Hippocampal formation (tissue), 2 donors: Measurements from ENCODE around the gene SERPINE1.
"Not testable (repeated sequence)": the region's sequence is repeated elsewhere in the genome, so short reads cannot be mapped to it uniquely, and the experiment has no call there.

Experiments used
- DNase-seq, 2 donors: peaks; one replicate each; lab custom pipeline; 2025; lab: John Stamatoyannopoulos, UW

SERPINE1 gene

DNA sequence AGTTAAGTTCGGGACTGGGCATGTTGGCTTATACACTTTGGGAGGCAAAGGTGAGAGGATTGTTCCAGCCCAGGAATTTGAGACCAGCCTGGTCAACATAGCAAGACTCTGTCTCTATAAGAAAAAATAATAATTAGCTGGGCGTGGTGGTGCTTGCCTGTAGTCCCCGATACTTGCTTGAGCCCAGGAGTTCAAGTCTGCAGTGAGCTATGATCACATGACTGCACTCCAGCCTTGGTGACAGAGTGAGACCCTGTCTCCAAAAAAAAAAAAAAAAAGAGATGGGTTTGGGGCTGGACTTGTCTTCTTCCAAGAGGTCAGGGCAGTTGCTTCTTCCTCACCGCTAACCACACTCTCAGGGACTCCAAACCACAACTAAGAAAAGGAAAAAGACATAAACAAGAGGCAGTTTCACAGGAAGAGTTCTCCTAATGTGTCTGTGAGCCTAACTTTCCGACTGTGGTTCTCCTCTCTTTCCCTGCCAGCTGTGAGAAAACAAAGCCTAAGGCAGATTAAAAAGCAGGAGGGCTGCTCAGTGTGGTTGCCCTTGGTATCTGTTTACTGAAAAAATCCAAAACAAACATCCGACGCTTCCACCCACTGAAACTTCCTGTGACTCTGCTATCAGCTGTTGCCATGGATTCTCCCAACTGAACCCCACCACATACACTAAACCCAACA, 2.4 kb upstream of the SERPINE1 start:
- no peak for DNase-seq

GRCh38 chr7:101125989-101126650, 784 bp upstream of the SERPINE1 start:
- peak in 1 of 2 donors; percentile 12 for DNase-seq

DNA sequence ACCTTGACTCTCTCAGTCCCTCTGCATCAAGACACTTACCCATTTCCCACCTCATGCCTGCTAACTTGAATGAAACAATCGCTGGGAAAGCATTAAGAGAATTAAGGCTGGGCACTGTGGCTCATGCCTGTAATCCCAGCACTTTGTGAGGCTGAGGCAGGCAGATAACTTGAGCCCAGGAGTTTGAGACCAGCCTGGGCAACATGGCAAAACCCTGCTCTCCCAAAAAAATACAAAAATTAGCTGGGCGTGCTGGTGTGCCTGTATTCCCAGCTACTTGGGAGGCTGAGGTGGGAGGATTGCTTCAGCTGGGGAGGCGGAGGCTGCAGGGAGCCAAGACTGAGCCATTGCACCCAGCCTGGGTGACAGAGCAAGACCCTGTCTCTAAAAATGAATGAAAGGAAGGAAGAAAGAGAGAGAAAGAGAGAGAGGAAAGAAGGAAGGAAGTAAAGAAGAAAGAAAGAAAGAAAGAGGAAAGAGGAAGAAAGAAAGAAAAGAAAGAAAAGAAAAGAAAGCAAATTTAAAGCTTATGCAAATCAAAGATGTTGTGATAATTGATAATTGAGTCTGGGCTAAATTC, 646 bp downstream of the SERPINE1 start:
- DNase-seq = no peak

DNA sequence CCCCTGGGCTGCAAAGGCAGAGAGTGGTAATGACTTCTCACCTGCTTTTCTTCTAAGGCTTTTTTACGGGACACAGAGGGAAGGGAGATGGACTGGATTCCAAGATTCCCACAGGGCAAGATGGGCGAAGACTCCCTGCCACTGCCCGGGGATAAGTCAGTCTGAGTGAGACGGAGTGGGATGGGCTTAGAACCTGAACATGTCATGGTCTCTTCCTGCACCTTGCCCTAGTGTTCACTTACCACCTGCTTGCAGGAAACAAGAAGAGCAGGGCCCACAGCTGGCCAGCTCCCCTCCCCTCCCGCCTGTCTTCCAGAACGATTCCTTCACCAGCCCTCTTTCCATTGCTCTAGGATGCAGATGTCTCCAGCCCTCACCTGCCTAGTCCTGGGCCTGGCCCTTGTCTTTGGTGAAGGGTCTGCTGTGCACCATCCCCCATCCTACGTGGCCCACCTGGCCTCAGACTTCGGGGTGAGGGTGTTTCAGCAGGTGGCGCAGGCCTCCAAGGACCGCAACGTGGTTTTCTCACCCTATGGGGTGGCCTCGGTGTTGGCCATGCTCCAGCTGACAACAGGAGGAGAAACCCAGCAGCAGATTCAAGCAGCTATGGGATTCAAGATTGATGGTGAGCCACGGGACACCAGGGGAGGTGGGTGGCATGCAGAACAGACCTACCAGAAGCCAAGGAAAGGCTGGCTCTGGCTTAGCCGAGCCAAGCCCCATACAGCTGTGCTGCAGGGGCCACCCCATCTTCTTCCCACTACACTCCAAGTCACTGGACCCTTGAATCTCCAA, 1.3 kb downstream of the SERPINE1 start:
- DNase-seq = no peak

DNA sequence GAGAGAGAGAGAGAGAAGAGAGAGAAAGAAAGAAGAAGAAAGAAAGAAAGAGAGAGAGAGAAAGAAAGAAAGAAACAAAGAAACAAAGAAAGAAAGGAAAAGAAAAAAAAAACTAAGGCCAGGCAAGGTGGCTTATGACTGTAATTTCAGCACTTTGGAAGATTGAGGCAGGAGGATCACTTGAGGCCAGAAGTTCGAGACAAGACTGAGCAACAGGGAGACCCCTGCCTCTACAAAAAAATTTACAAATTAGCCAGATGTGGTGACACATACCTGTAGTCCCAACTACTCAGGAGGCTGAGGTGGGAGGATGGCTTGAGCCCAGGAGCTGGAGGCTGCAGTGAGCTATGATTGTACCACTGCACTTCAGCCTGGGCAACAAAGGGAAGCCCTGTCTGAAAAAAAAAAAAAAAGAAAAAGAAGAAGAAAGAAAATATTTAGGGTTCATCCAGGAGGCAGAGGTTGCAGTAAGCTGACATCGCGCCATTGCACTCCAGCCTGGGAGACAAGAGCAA, 2.8 kb downstream of the SERPINE1 start:
- DNase-seq = no peak

DNA sequence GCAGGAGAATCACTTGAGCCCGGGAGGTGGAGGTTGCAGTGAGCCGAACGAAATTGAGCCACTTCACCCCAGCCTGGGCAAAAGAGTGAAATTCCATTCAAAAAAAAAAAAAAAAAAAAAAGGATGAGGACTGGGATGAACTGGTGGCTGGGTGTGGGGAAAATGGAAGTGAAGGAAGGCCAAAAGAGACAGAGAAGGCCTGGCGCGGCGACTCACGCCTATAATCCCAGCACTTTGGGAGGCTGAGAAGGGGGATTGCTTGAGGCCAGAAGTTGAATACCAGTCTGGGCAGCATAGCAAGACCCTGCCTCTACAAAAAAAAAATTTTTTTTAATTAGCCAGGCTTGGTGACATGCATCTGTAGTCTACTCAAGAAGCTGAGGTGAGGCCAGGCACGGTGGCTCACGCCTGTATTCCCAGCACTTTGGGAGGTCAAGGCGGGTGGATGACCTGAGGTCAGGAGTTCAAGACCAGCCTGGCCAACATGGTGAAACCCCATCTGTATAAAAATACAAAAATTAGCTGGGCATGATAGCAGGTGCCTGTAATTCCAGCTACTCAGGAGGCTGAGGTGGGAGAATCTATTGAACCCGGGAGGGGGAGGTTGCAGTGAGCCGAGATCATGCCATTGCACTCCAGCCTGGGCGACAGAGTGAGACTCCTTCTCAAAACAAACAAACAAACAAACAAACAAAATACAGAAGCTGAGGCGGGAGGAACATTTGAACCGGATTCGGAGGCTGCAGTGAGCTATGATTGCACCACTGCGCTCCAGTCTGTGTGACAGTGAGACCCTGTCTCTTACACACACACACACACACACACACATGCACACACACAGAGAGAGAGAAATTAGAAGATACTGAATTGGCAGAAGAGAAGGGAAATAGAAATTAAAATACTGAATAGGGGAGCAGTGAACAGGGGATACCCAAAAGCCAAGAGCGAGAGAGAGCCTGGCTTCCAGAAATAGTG, 6.0 kb downstream of the SERPINE1 start:
- not testable (repeated sequence) for DNase-seq

GRCh38 chr7:101133621-101134398, 6.9 kb downstream of the SERPINE1 start:
- DNase-seq = no peak

DNA sequence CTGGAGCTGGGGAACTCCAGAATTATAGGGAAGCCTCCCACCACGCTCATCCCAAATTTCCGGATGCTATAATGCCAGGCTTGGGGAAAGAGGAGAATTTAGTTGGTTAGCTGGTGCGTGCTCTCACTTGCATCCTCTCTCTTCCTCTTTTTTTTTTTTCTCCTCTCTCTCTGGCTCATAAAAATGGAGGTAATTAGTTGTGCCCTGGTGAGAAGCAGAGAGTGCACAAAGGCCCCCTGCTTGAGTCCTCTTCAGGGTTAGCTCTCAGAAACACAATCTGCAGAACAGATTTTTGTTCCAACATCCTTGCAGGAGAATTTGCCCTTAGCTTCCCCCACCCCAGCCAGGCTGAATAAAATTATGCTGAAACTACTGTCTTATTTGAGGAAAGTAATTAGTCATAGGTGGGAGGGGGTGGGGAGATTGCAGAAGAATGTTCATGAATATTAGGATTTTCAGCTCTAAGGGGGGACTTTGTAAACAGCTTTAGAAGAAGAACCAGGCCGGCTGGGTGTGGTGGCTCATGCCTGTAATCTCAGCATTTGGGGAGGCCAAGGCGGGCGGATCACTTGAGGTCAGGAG, 7.6 kb downstream of the SERPINE1 start:
- DNase-seq = no peak

- no peak for DNase-seq
These were observed 10.8 kb downstream of the SERPINE1 start for GRCh38 chr7:101137651-101138212.

- no peak for DNase-seq
These were observed 11.4 kb downstream of the SERPINE1 start for GRCh38 chr7:101138213-101138870.

GRCh38 chr7:101140339-101140699, 13.4 kb downstream of the SERPINE1 start:
- DNase-seq = no peak

- DNase-seq = no peak
These were observed 14.0 kb downstream of the SERPINE1 start for GRCh38 chr7:101140746-101141382.

DNA sequence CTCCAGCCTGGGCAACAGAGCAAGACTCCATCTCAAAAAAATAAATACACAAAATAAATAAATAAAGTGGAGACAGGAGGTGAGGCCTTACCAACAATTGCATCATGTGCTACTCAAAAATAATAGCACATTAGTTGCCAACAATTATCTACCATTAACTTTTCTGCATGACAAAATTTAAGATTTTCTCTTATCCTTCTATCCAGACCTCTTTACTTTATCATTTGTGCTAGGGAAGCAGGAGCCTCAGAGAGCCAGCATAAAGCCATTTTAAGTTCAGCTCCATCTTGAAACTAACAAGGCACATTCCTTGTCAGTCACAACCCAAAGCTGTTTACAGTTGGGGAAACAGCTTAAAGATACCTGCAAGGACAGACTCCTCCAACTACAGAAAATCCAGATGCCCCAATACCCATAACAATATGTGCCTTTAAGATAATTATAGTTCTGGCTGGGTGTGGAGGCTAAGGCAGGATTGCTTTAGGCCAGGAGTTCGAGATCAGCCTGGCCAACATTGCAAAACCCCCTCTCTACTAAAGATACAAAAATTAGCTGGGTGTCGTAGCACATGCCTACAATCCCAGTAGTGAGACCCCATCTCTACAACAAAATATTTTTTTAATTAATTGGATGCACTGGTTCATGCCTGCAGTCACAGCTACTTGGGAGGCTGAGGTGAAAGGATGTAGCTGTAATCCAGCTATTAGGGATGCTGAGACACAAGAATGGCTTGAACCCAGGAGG, 25.2 kb downstream of the SERPINE1 start:
- DNase-seq = no peak

GRCh38 chr7:101153969-101154692, 27.2 kb downstream of the SERPINE1 start, which contains the start of gene AP1S1:
TSS of gene AP1S1 (plus strand) at chr7:101154476. CDS start at chr7:101154515, 39 bp downstream.
- peak; percentile 85 to 89 for DNase-seq

DNA sequence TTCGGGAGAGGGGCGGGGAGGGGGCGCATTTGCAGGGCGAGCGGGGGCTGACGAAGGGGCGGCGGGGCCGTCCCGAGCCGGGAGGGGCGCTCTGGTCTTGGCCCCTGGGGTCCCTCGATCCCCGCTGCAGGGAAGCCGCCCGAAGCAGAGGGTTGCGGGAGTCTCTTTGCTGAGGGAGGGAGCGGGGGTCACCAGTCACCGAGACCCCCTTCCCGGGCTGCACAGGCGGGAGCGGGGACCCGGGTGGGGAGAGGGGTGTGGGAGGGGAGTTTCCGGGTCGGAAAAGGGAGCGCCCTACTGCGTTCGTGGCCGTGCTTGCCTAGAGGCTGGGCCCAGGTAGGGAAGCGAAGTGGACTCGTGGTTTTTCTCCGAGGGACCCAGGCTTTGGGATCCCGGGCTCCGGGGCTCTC, 27.8 kb downstream of the SERPINE1 start:
- no peak for DNase-seq

DNA sequence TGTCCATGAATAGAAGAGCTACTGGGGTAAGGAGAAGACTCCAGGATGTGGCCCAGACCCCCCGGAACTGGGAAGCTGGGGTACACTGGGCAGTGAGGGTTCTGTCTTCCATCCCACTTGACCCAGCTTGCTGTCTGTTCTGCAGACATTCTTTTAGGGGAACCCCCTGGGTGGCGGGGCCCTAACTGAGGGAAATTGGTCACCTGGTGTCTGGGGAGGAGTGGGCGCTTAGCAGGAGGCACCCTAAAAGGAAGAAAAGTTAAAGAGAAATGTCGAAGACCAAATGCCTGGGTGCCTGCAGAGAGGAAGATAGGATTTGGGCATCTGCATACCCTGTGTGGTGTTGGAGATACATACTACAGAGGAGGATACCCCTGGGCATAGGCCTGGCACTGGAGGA, 28.4 kb downstream of the SERPINE1 start:
- DNase-seq = no peak

- no peak for DNase-seq
These were observed 29.4 kb downstream of the SERPINE1 start for GRCh38 chr7:101156277-101156676.
